K562 (cell line): ENCODE results near the gene NOTCH1.
A peak's percentile ranks its signal among the peaks of the same experiment; 100 is the strongest.

Experiments
- CBX2 ChIP-seq: fragments of 200-600 bp; sonication (generic); IDR thresholded peaks from one replicate; pipeline ENCODE4 v1.6.1; 2012; ENCODE audit warnings: mild to moderate bottlenecking, low read length, inconsistent platforms; ENCODE audit not compliant: insufficient read depth, poor library complexity, severe bottlenecking
- CBX3 ChIP-seq, 2 experiments: IDR thresholded peaks; 1 replicate in 1 of 2; 2 replicates in 1 of 2; pipeline ENCODE4 v1.6.1; 2012; ENCODE audit warnings: inconsistent platforms in 2 of 2, low read length in 2 of 2, borderline replicate concordance in 1 of 2, control low read depth in 1 of 2
- ESRRA ChIP-seq: fragments of 450-650 bp; IDR thresholded peaks from 2 replicates; pipeline ENCODE4 v1.6.1; 2014; ENCODE audit warnings: low read depth, mild to moderate bottlenecking, moderate library complexity, borderline replicate concordance
- ETV5 ChIP-seq: sonication (generic); formaldehyde crosslinking; IDR thresholded peaks from 2 replicates; pipeline ENCODE4 v1.4.0; 2020; ENCODE audit warnings: low read depth, mild to moderate bottlenecking, missing genetic modification reagents
- FOXK1 ChIP-seq: sonication (generic); formaldehyde crosslinking; IDR thresholded peaks from 2 replicates; pipeline ENCODE4 v1.8.0; 2022; ENCODE audit warnings: missing genetic modification reagents, mild to moderate bottlenecking, borderline replicate concordance
- FOXP1 ChIP-seq: sonication (generic); formaldehyde crosslinking; IDR thresholded peaks from 2 replicates; pipeline ENCODE4 v1.8.0; 2022; ENCODE audit warnings: mild to moderate bottlenecking, missing genetic modification reagents
- GABPA ChIP-seq: fragments of 200-800 bp; sonication (Bioruptor generic); conservative IDR thresholded peaks from 2 replicates; pipeline ENCODE4 v1.6.1; 2016; ENCODE audit warnings: low read depth, missing genetic modification characterization, missing compliant biosample characterization
- SP2 ChIP-seq: IDR thresholded peaks from 2 replicates; pipeline ENCODE4 v1.6.1; 2011; ENCODE audit warnings: mild to moderate bottlenecking, low read depth, low read length, moderate library complexity; ENCODE audit not compliant: poor library complexity, severe bottlenecking; ENCODE audit errors: extremely low read depth
- TARDBP ChIP-seq: fragments of 450-650 bp; IDR thresholded peaks from 2 replicates; pipeline ENCODE4 v1.6.1; 2016
- TF ChIP-seq, protein P1 (sequence below), 3 experiments: IDR thresholded peaks in 2 of 3; conservative IDR thresholded peaks in 1 of 3; 2 replicates each; pipeline ENCODE4 v1.5.1; 2011 to 2012; ENCODE audit warnings: low read length in 3 of 3, mild to moderate bottlenecking in 3 of 3, control low read depth in 2 of 3, improper control_type of control experiment in 1 of 3, inconsistent platforms in 1 of 3, low read depth in 1 of 3, mixed read lengths in 1 of 3, moderate library complexity in 1 of 3; ENCODE audit not compliant: insufficient read depth in 2 of 3
- TF ChIP-seq, protein P2 (sequence below): sonication (generic); formaldehyde crosslinking; IDR thresholded peaks from 2 replicates; pipeline ENCODE4 v1.5.0; 2020; ENCODE audit warnings: missing genetic modification reagents

DNA sequence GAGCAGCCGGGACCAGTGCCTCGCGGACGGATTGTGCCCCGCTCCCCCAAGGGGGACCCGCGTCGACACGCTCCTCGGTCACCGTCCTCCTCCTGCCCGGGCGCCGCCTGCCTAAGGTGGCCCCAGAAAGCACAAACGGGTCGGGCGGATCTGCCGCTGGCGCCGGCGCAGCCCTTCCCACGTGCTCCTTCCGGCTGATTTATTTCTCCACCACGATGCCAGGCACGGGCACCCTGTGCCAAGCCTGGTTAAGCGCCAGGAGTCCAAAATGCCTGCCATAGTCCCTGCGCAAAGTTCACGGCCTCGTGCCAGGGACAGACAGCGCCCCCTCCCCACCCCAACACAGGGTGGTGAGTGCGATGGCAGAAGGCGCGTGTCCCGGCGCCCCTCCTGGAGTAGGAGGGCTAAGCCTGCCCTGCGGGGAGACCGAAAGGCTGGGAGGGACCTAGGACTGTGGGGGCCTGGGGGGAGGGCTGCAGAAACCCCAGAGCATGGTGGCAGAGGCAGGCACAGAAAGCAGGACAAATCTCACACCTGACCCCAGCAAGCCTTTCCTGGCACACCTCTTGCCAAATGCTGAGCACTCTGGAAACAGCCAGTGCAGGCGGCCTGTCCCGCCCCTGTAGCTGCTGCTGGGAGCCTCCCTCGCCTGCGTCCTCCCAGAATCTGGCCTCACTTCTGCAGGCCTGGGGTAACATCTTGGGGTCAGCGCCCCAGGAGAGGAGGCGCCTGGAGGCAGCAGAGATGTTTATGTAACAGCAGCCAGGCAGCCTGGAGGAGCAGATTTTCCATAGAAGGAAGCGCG is 1.1 kb upstream of the NOTCH1 start:
- TF ChIP-seq GABPA (tag) (0 out of 2 replicates have a peak, but pooled peaks have one; percentile 14), ETV5 (CRISPR knock-in tag) (no peak), CBX2 (no peak), SP2 (no peak), FOXP1 (CRISPR knock-in tag) (no peak; the same call in 1 of the 2 replicates), TARDBP (no peak), FOXK1 (CRISPR knock-in tag) (no peak), CBX3 (IDR thresholded peaks at IDR 0.05; ENCODE audit: borderline replicate concordance in 1 of 2, low read length in 2 of 2) (no peak), ESRRA (no peak)
- TF ChIP-seq, protein P1, sequence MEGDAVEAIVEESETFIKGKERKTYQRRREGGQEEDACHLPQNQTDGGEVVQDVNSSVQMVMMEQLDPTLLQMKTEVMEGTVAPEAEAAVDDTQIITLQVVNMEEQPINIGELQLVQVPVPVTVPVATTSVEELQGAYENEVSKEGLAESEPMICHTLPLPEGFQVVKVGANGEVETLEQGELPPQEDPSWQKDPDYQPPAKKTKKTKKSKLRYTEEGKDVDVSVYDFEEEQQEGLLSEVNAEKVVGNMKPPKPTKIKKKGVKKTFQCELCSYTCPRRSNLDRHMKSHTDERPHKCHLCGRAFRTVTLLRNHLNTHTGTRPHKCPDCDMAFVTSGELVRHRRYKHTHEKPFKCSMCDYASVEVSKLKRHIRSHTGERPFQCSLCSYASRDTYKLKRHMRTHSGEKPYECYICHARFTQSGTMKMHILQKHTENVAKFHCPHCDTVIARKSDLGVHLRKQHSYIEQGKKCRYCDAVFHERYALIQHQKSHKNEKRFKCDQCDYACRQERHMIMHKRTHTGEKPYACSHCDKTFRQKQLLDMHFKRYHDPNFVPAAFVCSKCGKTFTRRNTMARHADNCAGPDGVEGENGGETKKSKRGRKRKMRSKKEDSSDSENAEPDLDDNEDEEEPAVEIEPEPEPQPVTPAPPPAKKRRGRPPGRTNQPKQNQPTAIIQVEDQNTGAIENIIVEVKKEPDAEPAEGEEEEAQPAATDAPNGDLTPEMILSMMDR (IDR thresholded peaks at IDR 0.05 in 2 of 3, conservative IDR thresholded peaks at IDR 0.05 in 1 of 3; ENCODE audit: insufficient read depth in 2 of 3, low read depth in 1 of 3, low read length in 3 of 3), result no peak
- TF ChIP-seq, protein P2, sequence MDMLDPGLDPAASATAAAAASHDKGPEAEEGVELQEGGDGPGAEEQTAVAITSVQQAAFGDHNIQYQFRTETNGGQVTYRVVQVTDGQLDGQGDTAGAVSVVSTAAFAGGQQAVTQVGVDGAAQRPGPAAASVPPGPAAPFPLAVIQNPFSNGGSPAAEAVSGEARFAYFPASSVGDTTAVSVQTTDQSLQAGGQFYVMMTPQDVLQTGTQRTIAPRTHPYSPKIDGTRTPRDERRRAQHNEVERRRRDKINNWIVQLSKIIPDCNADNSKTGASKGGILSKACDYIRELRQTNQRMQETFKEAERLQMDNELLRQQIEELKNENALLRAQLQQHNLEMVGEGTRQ (CRISPR knock-in tag), result no peak
